MCF 10A (cell line): ENCODE results near the gene RNU6-9. TPM values are rescaled to one million over a fixed set of nuclear protein-coding genes. Genes with fewer than 3 reads are reported as not detected.

ENCODE experiments used
- BruUV-seq: library from RNA; stranded (reverse); fragments of 400-500 nt; replicated peaks from 2 replicates; lab custom pipeline; 2021; lab: Mats Ljungman, UMichigan
- CTCF ChIA-PET: fragments of 300-600 bp; sonication (Branson Sonifier 250); formaldehyde crosslinking; extraction: SDS; loops from one replicate; lab custom pipeline; 2021; ENCODE audit warnings: antibody characterized with exemption, inconsistent platforms; lab: Yijun Ruan, JAX
- POLR2A ChIA-PET: fragments of 300-600, 350-650 bp; sonication (Branson Sonifier 250); formaldehyde crosslinking; extraction: SDS; loops from one replicate; lab custom pipeline; 2020; ENCODE audit warnings: antibody characterized with exemption, inconsistent platforms; lab: Yijun Ruan, JAX
- DNase-seq: peaks from one replicate; pipeline ENCODE4 v3.0.0-alpha.2; 2018; ENCODE audit not compliant: unreplicated experiment
- H3K27ac Mint-ChIP-seq: one replicate; pipeline ENCODE4 v1.8.0; 2022; ENCODE audit warnings: mild to moderate bottlenecking, low read depth, mixed read lengths; ENCODE audit not compliant: unreplicated experiment
- H3K27me3 Mint-ChIP-seq: one replicate; pipeline ENCODE4 v1.8.0; 2022; ENCODE audit warnings: mixed read lengths; ENCODE audit not compliant: insufficient read depth, unreplicated experiment
- H3K36me3 Mint-ChIP-seq: one replicate; pipeline ENCODE4 v1.8.0; 2022; ENCODE audit warnings: mild to moderate bottlenecking, moderate library complexity, mixed read lengths; ENCODE audit not compliant: insufficient read depth, unreplicated experiment
- H3K4me1 Mint-ChIP-seq: one replicate; pipeline ENCODE4 v1.8.0; 2022; ENCODE audit warnings: mixed read lengths; ENCODE audit not compliant: insufficient read depth, unreplicated experiment
- H3K4me3 Mint-ChIP-seq: one replicate; pipeline ENCODE4 v1.8.0; 2022; ENCODE audit warnings: mild to moderate bottlenecking, moderate library complexity, mixed read lengths; ENCODE audit not compliant: unreplicated experiment
- H3K9me3 Mint-ChIP-seq: one replicate; pipeline ENCODE4 v1.8.0; 2022; ENCODE audit warnings: mixed read lengths; ENCODE audit not compliant: unreplicated experiment
- CTCF ChIP-seq: fragments of 200-600 bp; IDR thresholded peaks from one replicate; pipeline ENCODE4 v1.8.0; 2022; ENCODE audit warnings: antibody characterized with exemption, mild to moderate bottlenecking; ENCODE audit not compliant: unreplicated experiment
- intact Hi-C: fragments of 100-400 bp; cut with micrococcal nuclease; formaldehyde crosslinking; loops from 2 replicates; pipeline ENCODE4 v1.14.1; 2022
- total RNA-seq: library from RNA; stranded (reverse); gene quantifications from 2 replicates; pipeline ENCODE4 v1.2.3, GENCODE V29; 2022

RNU6-9 gene
- total RNA-seq, 1 experiment from 2014 or later, result not detected

- no peak for TF ChIP-seq CTCF
- no peak for DNase-seq
- no peak overlapping the region for H3K4me3 Mint-ChIP-seq
- no peak overlapping the region for H3K27ac Mint-ChIP-seq
- peaks cover 9% of the 10 kb centered on the region for H3K4me1 Mint-ChIP-seq
- BruUV-seq, result no TSS peak
- H3K9me3 Mint-ChIP-seq, result no peaks in the 10 kb centered on the region
- POLR2A ChIA-PET, result no interaction called here
- intact Hi-C loops, result no loop called here
- H3K27me3 Mint-ChIP-seq, result no peaks in the 10 kb centered on the region
- CTCF ChIA-PET, result no interaction called here
- peaks cover 44% of the 10 kb centered on the region for H3K36me3 Mint-ChIP-seq
These were observed 5.7 kb upstream of the RNU6-9 start for GRCh38 chr19:887599-887998.

- intact Hi-C loops, result no loop called here
- Mint-ChIP-seq H3K9me3 (no peaks in the 10 kb centered on the region), H3K4me1 (peaks cover 10% of the 10 kb centered on the region), H3K4me3 (no peak overlapping the region), H3K27ac (no peak overlapping the region), H3K27me3 (no peaks in the 10 kb centered on the region), H3K36me3 (peaks cover 45% of the 10 kb centered on the region)
- POLR2A ChIA-PET, result no interaction called here
- no peak for TF ChIP-seq CTCF
- CTCF ChIA-PET, result no interaction called here
- no peak for DNase-seq
- BruUV-seq, result TSS peak; percentile 29
These were observed 4.5 kb upstream of the RNU6-9 start for GRCh38 chr19:888581-889385.

GRCh38 chr19:889662-890295 lies 3.5 kb upstream of the RNU6-9 start:
- no TSS peak for BruUV-seq

More at GRCh38 chr19:889662-890295, 3.5 kb upstream of the RNU6-9 start:
- intact Hi-C loops, result no loop called here
- DNase-seq, result no peak
- Mint-ChIP-seq H3K27me3 (no peaks in the 10 kb centered on the region), H3K36me3 (peaks cover 35% of the 10 kb centered on the region), H3K4me1 (peaks cover 7% of the 10 kb centered on the region), H3K4me3 (no peak overlapping the region), H3K27ac (no peak overlapping the region), H3K9me3 (no peaks in the 10 kb centered on the region)
- no peak for TF ChIP-seq CTCF
- ChIA-PET POLR2A (no interaction called here), CTCF (no interaction called here)
